HuH-7 (cell line): ENCODE measurements around the gene RNPEPL1.

Experiments used
- DNase-seq: peaks from one replicate; pipeline ENCODE4 v3.0.0; 2011; ENCODE audit warnings: low spot score

Gene RNPEPL1

GRCh38 chr2:240626531-240627300 lies 58.4 kb downstream of the RNPEPL1 start:
- no peak for DNase-seq

GRCh38 chr2:240627736-240628506 lies 59.6 kb downstream of the RNPEPL1 start:
- DNase-seq = no peak

GRCh38 chr2:240628507-240628807 lies 60.2 kb downstream of the RNPEPL1 start:
- DNase-seq = no peak

GRCh38 chr2:240628808-240629618 lies 60.7 kb downstream of the RNPEPL1 start:
- no peak for DNase-seq

GRCh38 chr2:240629619-240629967 lies 61.3 kb downstream of the RNPEPL1 start:
- no peak for DNase-seq

- DNase-seq = no peak
Measured at GRCh38 chr2:240629968-240630770, 61.9 kb downstream of the RNPEPL1 start.
